H1 (cell line): ENCODE results near the gene FAU. TPM values are rescaled to one million over a fixed set of nuclear protein-coding genes. Genes with fewer than 3 reads are reported as not detected.

ENCODE experiments used
- CBX8 ChIP-seq: fragments of 300-800, 300-1000 bp; sonication (generic); IDR thresholded peaks from 2 replicates; pipeline ENCODE4 v1.7.1; 2016; ENCODE audit warnings: low read depth, low read length, borderline replicate concordance
- FOSL1 ChIP-seq: IDR thresholded peaks from 2 replicates; pipeline ENCODE4 v1.6.1; 2011; ENCODE audit warnings: mild to moderate bottlenecking, low read depth, low read length, moderate library complexity; ENCODE audit not compliant: insufficient read depth
- KDM1A ChIP-seq: fragments of 200-600, 300-600 bp; sonication (generic); IDR thresholded peaks from 2 replicates; pipeline ENCODE4 v1.7.1; 2016; ENCODE audit warnings: mild to moderate bottlenecking, low read length, borderline replicate concordance
- NRF1 ChIP-seq: IDR thresholded peaks from 2 replicates; pipeline ENCODE4 v1.6.1; 2011; ENCODE audit warnings: mild to moderate bottlenecking, low read depth, low read length, improper control_type of control experiment
- TEAD4 ChIP-seq: IDR thresholded peaks from 2 replicates; pipeline ENCODE4 v1.6.1; 2012; ENCODE audit warnings: low read depth, low read length, inconsistent platforms, mixed read lengths
- polyA plus RNA-seq, 7 experiments: library from polyadenylated mRNA; depleted of rRNA in 3 of 7; stranded (reverse) in 5 of 7; unstranded in 2 of 7; fragments of >200 nt in 5 of 7; fragments of 200-250 nt in 2 of 7; gene quantifications; 1 replicate in 5 of 7; 2 replicates in 1 of 7; 4 replicates in 1 of 7; pipeline versions ENCODE4 v1.2.1 to v1.2.3, GENCODE V29; 2011 to 2013; ENCODE audit warnings: missing spikeins in 2 of 7, mixed read lengths in 2 of 7
- total RNA-seq: library from RNA; stranded (reverse); fragmentation: NEBNext Ultra II Directional; extraction: Animal tissue kit (Norgen Biotek cat#: 25700); gene quantifications from 2 replicates; pipeline ENCODE4 v1.2.1, GENCODE V29; 2021

Gene FAU
- total and polyA plus RNA-seq, 2 of the 8 experiments (the other 6 are each of a cell fraction or from before 2014, with no cell fraction given), result 826 to 896 TPM

DNA sequence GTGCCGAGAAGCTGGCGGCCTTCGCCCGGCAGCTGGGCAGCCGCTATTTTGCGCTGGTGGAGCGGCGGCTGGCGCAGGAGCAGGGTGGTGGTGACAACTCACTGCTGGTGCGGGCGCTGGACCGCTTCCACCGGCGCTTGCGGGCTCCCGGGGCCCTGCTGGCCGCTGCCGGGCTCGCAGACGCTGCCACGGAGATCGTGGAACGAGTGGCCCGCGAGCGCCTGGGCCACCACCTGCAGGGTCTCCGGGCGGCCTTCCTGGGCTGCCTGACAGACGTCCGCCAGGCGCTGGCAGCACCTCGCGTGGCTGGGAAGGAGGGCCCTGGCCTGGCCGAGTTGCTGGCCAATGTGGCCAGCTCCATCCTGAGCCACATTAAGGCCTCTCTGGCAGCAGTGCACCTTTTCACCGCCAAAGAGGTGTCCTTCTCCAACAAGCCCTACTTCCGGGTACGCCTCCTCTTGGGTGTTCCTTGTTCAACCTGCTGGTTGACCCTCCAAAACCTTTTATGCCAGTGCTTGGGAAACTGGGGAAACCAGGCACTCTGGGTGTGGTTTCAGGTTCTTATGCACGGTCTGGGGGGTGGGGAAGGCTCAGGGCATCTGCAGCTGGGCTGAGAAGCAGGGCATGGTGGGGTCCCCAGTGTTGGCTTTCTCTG lies 13.3 kb downstream of the FAU start (continued):
- TF ChIP-seq NRF1 (no peak), KDM1A (no peak), CBX8 (no peak), TEAD4 (no peak), FOSL1 (no peak)
